T-helper 17 cell (primary cell): ENCODE measurements around the gene DAPK1. TPM values are rescaled to one million over a fixed set of nuclear protein-coding genes. Genes with fewer than 3 reads are reported as not detected.

ENCODE experiments used
- ATAC-seq: fragments of 150-1000 bp; cut with Tn5 transposase; 2 replicates; pipeline ENCODE4 v1.10.0; 2021; ENCODE audit warnings: mild to moderate bottlenecking, moderate library complexity
- DNase-seq, 3 donors: peaks; one replicate each; pipeline versions ENCODE4 v3.0.0 to v3.0.0-alpha.2; 2020 to 2021
- H3K9me3 ChIP-seq: one replicate; pipeline ENCODE4 v1.7.0; 2013; ENCODE audit warnings: low read length, mild to moderate bottlenecking; ENCODE audit not compliant: control insufficient read depth, poor library complexity, severe bottlenecking
- H3K27ac Mint-ChIP-seq: one replicate; pipeline ENCODE4 v1.8.0; 2022; ENCODE audit warnings: mild to moderate bottlenecking, moderate library complexity, mixed read lengths
- H3K27me3 Mint-ChIP-seq: one replicate; pipeline ENCODE4 v1.8.0; 2022; ENCODE audit warnings: mixed read lengths
- H3K36me3 Mint-ChIP-seq: one replicate; pipeline ENCODE4 v1.8.0; 2022; ENCODE audit warnings: low read depth, mixed read lengths
- H3K4me1 Mint-ChIP-seq: one replicate; pipeline ENCODE4 v1.8.0; 2022; ENCODE audit warnings: mild to moderate bottlenecking, mixed read lengths
- H3K4me3 Mint-ChIP-seq: one replicate; pipeline ENCODE4 v1.8.0; 2022; ENCODE audit warnings: mild to moderate bottlenecking, moderate library complexity, mixed read lengths
- total RNA-seq, 4 donors: library from RNA in 2 of 4; stranded (reverse) in 2 of 4; gene quantifications; one replicate each; pipeline ENCODE4 v1.2.3 and lab custom pipeline; 2022 to 2026

Gene DAPK1
- total RNA-seq, 2 donors from 2014 or later = 1.7 to 3.2 TPM

GRCh38 chr9:87605676-87606075 is 108.0 kb downstream of the DAPK1 start:
- Mint-ChIP-seq H3K27me3 (peaks cover 69% of the 10 kb centered on the region), H3K4me1 (peaks cover 3% of the 10 kb centered on the region), H3K36me3 (peaks cover 6% of the 10 kb centered on the region), H3K4me3 (no peak overlapping the region), H3K27ac (no peak overlapping the region)
- DNase-seq (no peak), ATAC-seq (no peak)
- no peaks in the 10 kb centered on the region for H3K9me3 ChIP-seq

GRCh38 chr9:87606841-87607521 is 109.3 kb downstream of the DAPK1 start:
- no peaks in the 10 kb centered on the region for H3K9me3 ChIP-seq
- Mint-ChIP-seq H3K27ac (no peak overlapping the region), H3K27me3 (peaks cover 68% of the 10 kb centered on the region), H3K4me3 (no peak overlapping the region), H3K4me1 (peaks cover 3% of the 10 kb centered on the region), H3K36me3 (peaks cover 6% of the 10 kb centered on the region)
- DNase-seq (no peak), ATAC-seq (no peak)

DNA sequence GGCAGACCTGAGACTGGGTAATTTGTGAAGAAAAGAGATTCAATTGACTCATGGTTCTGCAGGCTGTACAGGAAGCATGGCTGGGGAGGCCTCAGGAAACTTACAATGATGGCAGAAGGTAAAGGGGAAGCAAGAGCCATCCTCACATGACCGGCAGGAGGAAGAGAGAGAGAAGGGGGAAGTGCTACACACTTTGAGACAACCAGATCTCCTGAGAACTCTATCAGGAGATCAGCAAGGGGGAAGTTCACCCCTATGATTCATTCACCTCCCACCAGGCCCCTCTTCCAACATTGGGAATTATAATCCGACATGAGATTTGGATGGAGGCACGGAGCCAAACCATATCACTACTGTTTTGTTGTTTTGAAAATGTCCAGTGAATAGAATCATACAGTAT is 110.2 kb downstream of the DAPK1 start:
- DNase-seq (no peak), ATAC-seq (no peak)
- Mint-ChIP-seq H3K27me3 (peaks cover 68% of the 10 kb centered on the region), H3K4me1 (peaks cover 3% of the 10 kb centered on the region), H3K36me3 (peaks cover 6% of the 10 kb centered on the region), H3K27ac (no peak overlapping the region), H3K4me3 (no peak overlapping the region)
- no peaks in the 10 kb centered on the region for H3K9me3 ChIP-seq

DNA sequence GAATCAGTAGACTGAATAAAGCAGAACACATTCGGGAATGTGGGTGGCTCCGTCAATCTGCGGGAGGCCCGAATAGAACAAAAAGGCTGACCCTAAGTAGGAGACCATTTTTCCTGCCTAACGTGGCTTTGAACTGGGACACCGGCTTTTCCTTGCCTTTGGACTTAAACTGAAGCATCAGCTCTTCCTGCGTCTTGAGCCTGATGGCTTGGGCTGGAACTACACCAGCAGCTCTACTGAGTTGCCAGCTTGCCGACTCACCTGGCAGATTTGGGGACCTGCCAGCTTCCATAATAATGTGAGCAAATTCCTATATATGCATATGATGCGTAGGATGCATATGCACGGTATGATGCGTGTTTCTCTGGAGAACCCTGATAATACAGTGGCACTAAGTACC is 111.3 kb downstream of the DAPK1 start:
- Mint-ChIP-seq H3K36me3 (peaks cover 6% of the 10 kb centered on the region), H3K27ac (no peak overlapping the region), H3K4me1 (peaks cover 3% of the 10 kb centered on the region), H3K27me3 (peaks cover 57% of the 10 kb centered on the region), H3K4me3 (no peak overlapping the region)
- DNase-seq (no peak), ATAC-seq (no peak)
- H3K9me3 ChIP-seq = no peaks in the 10 kb centered on the region

DNA sequence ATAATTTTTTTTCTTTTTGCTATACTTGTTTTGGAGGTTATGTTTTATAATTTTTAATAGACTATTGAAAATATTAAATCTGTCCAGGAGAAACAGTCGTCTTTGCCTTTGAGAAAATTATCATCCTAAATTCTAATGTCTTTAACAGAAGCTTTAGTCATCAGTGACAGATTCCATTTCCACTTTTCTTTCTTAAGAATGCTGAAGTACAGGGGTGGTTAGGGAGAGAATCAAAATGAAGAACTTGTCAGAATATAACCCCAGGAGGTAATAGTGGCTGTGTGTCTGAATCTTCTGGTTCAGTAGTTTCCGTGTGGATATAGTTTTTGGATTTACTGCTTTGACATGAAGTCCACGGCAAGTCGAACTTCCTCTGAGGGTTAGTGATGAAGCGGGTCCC is 111.8 kb downstream of the DAPK1 start:
- ATAC-seq = no peak
- H3K9me3 ChIP-seq = no peaks in the 10 kb centered on the region
- no peak for DNase-seq
- peaks cover 54% of the 10 kb centered on the region for H3K27me3 Mint-ChIP-seq
- no peak overlapping the region for H3K4me3 Mint-ChIP-seq
- no peak overlapping the region for H3K27ac Mint-ChIP-seq
- peaks cover 3% of the 10 kb centered on the region for H3K4me1 Mint-ChIP-seq
- H3K36me3 Mint-ChIP-seq = peaks cover 6% of the 10 kb centered on the region

GRCh38 chr9:87610200-87611155 is 112.8 kb downstream of the DAPK1 start:
- Mint-ChIP-seq H3K27ac (no peak overlapping the region), H3K4me3 (no peak overlapping the region), H3K4me1 (peaks cover under 1% of the 10 kb centered on the region), H3K36me3 (peaks cover 4% of the 10 kb centered on the region), H3K27me3 (peaks cover 54% of the 10 kb centered on the region)
- ATAC-seq (no peak), DNase-seq (no peak)
- no peaks in the 10 kb centered on the region for H3K9me3 ChIP-seq

DNA sequence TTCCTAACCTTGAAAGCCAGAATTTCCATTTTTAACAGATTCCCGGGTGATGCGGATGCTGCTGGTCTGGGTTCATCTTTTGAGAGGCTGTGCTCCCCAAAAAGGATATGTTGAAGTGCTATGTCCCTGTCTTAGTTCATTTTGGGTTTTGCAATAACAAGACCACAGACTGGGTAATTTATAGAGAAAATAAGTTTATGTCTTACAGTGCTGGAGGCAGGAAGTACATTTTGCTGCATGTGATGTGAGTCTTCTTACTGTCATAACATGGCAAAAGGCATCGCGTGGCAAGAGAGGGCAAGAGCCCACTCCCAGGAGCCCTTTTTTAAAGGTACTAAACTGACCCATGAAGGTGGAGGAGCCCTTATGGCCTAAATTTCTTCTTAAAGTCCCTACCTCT is 114.1 kb downstream of the DAPK1 start:
- H3K9me3 ChIP-seq = no peaks in the 10 kb centered on the region
- DNase-seq = no peak
- no peak for ATAC-seq
- no peak overlapping the region for H3K4me3 Mint-ChIP-seq
- no peaks in the 10 kb centered on the region for H3K4me1 Mint-ChIP-seq
- peaks cover 57% of the 10 kb centered on the region for H3K27me3 Mint-ChIP-seq
- H3K27ac Mint-ChIP-seq = no peak overlapping the region
- H3K36me3 Mint-ChIP-seq = peaks cover under 1% of the 10 kb centered on the region

DNA sequence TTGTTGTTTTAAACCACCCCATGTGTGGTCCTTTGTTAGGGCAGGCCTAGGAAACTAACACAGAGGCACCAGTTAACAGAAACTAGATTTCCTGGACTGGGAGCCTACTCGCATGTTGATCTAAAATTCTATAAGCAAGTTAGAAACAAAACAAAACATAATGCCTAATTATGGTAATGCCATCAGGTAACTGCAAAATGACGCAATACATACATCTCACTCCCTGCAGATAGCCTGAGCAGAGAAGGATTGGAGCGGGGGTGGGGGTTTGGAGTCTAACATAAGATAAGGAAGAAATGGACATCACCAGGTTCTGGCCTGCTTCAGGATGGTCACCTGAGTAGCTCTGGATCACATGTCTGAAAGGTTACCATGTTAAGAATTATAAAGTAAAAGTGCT is 114.9 kb downstream of the DAPK1 start:
- ATAC-seq (no peak), DNase-seq (no peak)
- Mint-ChIP-seq H3K36me3 (no peaks in the 10 kb centered on the region), H3K4me3 (no peak overlapping the region), H3K27me3 (peaks cover 57% of the 10 kb centered on the region), H3K27ac (no peak overlapping the region), H3K4me1 (no peaks in the 10 kb centered on the region)
- H3K9me3 ChIP-seq = no peaks in the 10 kb centered on the region

DNA sequence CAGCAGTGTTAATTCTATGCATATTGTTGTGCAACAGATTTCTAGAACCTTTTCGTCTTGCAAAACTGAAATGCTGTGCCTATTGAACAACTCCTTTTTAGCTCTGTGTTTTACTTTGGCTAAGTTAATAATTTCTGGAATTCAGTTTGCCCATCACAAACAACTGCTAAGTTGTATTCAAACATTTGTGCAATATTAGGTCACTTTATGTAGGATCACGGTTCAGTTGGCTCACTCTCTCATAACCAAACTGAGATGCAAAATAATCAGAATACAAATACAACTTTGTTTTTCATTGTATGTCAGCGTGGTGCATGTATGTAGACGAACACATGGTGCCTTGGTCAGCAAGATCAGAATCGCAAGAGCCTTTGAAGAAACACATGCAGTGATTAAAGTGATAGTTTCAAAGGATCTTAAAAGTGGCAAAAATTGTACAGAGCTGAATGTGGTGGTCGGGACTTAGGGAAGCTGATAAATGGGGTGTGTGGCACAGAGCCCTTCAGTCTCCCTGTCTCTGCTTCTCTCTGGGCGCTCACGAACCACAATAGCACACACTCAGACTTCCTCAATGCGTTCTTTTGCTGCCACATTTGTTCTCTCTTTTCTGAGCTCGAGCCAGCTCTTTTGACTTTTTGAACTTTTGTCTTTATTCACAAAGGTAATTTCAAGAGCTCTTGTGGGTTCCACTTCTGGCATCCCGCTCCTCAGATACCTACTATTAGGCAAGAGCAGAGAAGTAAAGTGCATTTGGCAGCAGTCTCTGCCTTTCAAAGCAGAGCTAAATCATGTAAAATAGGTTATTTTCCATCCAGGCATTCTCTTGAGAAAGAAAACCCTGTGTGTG is 115.8 kb downstream of the DAPK1 start:
- no peak for DNase-seq
- Mint-ChIP-seq H3K27ac (no peak overlapping the region), H3K36me3 (no peaks in the 10 kb centered on the region), H3K4me3 (no peak overlapping the region), H3K27me3 (peaks cover 55% of the 10 kb centered on the region), H3K4me1 (no peaks in the 10 kb centered on the region)
- no peak for ATAC-seq
- H3K9me3 ChIP-seq = no peaks in the 10 kb centered on the region

GRCh38 chr9:87614397-87614796 is 116.7 kb downstream of the DAPK1 start:
- Mint-ChIP-seq H3K27me3 (peaks cover 46% of the 10 kb centered on the region), H3K4me1 (no peaks in the 10 kb centered on the region), H3K27ac (no peak overlapping the region), H3K36me3 (no peaks in the 10 kb centered on the region), H3K4me3 (no peak overlapping the region)
- DNase-seq = no peak
- no peak for ATAC-seq
- no peaks in the 10 kb centered on the region for H3K9me3 ChIP-seq

- Mint-ChIP-seq H3K27ac (no peak overlapping the region), H3K4me1 (no peaks in the 10 kb centered on the region), H3K27me3 (peaks cover 38% of the 10 kb centered on the region), H3K36me3 (no peaks in the 10 kb centered on the region), H3K4me3 (no peak overlapping the region)
- DNase-seq = no peak
- ATAC-seq = no peak
- no peaks in the 10 kb centered on the region for H3K9me3 ChIP-seq
Measured at GRCh38 chr9:87615136-87615535, 117.5 kb downstream of the DAPK1 start.

- peaks cover 38% of the 10 kb centered on the region for H3K27me3 Mint-ChIP-seq
- no peak overlapping the region for H3K27ac Mint-ChIP-seq
- no peaks in the 10 kb centered on the region for H3K4me1 Mint-ChIP-seq
- ATAC-seq = no peak
- no peak for DNase-seq
- no peaks in the 10 kb centered on the region for H3K9me3 ChIP-seq
- no peak overlapping the region for H3K4me3 Mint-ChIP-seq
- H3K36me3 Mint-ChIP-seq = no peaks in the 10 kb centered on the region
Measured at GRCh38 chr9:87615547-87616148, 118.0 kb downstream of the DAPK1 start.

DNA sequence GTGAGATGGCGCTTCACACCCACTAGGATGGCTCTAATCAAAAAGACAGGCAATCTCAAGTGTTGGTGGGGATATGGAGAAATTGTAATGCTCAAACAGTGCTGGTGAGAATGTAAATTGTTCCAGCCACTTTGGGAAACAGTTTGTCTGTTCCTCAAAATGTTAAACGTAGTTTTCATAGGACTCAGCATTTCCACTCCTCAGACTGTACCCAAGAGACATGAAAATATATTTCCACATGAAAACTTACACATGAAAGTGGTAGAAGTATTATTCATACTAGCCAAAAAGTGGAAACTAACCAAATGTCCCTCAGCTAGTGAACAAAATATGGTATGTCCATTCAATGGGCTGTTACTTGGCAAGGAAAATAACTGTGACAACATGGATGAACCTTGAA is 120.6 kb downstream of the DAPK1 start:
- Mint-ChIP-seq H3K27ac (no peak overlapping the region), H3K27me3 (peaks cover 36% of the 10 kb centered on the region), H3K4me1 (no peaks in the 10 kb centered on the region), H3K4me3 (no peak overlapping the region), H3K36me3 (no peaks in the 10 kb centered on the region)
- H3K9me3 ChIP-seq = no peaks in the 10 kb centered on the region
- DNase-seq (no peak), ATAC-seq (no peak)
